ENCODE results near the gene APOO.
"Not testable (repeated sequence)": the region's sequence is repeated elsewhere in the genome, so short reads cannot be mapped to it uniquely, and the experiment has no call there.

Gene APOO

DNA sequence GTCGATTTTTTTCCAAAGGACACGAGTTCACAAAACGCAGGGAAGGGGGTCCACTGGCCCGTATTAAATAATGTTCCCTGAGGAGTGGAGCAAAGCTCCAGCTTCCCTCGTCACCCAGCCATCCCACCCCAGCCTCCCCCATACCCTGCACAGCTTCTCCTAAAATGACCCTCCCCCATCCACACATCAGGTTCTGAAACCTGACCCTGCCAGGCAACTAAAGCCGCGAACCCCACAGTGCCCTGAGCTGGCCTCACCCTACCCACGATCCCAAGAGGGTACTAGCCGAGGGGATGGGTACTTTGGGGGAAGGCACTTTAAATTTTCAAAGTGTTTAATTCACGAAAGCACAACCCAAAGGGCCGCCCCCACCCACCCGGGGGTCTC, 634 bp downstream of the APOO start:
- intact Hi-C loops (cut with DNase I): no loop called here
- no peak for DNase-seq

DNA sequence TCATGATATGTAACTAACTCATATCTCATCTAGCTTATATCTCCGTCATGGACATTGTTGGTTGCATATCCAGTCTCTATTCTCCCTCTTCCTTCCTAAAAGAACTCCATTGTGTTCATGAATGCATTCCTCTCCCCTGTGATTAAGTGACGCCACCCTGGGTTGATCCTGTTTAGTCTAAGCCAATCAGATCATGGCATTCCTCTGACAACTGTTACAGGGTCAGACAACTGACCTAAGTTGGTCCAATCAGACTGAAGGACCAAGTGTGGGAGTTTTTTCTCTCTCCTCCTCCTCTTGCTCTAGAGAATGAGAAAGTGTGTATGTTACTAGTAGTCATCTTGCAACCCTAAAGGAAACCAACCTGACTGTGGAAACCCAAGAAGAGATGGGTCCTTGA, 3.6 kb downstream of the APOO start:
- intact Hi-C loops (cut with DNase I): no loop called here
- no peak for DNase-seq

DNA sequence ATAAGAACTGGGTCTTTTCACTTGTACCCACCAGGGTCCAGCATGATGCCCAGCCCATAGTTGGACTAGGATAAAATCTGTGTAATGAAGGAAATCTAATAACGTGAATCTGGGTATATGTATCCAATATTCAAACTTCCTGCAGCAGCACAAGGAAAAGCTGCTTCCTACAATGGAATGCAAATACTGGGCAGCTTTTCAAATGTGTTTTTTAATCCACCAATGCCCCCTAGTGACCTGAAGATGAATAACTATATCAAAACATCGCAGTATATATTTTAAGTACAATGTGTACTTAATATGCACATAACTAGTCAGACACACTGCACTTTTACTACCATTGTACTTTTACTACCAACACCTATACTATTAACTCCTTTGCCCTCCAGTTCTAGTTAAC, 5.3 kb downstream of the APOO start:
- intact Hi-C loops (cut with DNase I): loop anchor here (1.0 to 2.0 kb wide), 2 partner anchors 120 to 208 kb away; no protein-coding TSS in a partner anchor
- DNase-seq: no peak

DNA sequence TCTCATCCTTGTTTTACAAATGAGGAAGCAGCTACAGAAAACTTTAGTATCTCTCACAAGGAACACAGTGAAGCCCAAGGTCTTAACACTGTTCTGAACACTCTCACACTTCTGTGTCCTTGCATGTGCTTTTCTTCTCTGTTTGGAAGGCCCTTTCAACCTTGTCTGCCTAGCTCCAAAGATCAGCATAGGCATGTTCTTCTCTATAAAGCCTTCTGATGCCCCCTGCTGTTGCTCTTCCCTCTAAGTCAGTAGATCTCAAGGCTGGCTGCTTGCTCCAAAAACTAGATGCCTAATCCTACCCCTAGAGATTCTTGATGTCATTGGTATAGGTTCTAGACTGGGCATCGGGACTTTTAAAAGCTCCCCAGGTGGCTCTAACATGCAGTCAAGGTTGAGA, 5.9 kb downstream of the APOO start:
- peak in 3 of 10 donors; percentile 3 to 55 (median 40) for DNase-seq
- intact Hi-C loops (cut with DNase I): loop anchor here (1.0 to 2.0 kb wide), 2 partner anchors 120 to 207 kb away; no protein-coding TSS in a partner anchor

DNA sequence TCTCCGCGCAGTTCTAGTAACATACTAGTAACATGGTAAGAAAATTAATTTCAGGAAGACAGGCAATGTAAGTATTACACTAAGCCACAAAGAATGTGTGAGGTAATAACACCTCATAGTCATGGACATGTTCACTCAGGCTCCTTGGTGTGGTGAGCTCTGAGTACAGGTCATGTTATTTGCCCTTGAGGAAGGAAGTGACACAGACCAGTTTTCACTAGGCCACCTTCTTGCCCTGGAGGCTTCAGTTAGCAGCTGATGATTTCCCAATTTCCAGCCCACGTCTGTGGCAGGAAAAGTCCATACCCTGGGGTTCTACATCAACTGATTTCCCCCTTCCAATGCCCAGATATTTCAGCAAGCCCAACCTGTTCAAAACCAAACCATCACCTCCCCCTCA, 6.7 kb downstream of the APOO start:
- no peak for DNase-seq
- intact Hi-C loops (cut with DNase I): no loop called here

DNA sequence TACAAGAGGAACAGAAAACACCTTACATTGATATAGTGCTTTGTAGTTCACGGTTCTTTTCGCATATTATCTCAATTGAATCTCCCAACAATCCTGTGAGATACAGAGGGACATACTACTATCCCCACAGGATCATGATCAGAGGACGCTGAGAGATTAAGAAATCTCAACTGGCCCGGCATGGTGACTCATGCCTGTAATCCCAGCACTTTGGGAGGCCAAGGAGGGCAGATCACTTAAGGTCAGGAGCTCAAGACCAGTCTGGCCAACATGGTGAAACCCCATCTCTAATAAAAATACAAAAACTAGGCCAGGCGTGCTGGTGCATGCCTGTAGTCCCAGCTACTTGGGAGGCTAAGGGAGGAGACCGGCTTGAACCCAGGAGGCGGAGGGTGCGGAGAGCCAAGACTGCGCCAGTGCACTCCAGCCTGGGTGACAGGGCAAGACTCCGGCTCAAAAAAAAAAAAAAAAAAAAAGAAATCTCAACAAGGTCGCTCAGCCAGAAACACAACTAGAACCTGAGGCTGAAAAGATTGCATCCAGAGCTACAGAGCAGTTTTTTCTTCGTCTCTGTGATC, 7.4 kb downstream of the APOO start:
- DNase-seq: no peak

DNA sequence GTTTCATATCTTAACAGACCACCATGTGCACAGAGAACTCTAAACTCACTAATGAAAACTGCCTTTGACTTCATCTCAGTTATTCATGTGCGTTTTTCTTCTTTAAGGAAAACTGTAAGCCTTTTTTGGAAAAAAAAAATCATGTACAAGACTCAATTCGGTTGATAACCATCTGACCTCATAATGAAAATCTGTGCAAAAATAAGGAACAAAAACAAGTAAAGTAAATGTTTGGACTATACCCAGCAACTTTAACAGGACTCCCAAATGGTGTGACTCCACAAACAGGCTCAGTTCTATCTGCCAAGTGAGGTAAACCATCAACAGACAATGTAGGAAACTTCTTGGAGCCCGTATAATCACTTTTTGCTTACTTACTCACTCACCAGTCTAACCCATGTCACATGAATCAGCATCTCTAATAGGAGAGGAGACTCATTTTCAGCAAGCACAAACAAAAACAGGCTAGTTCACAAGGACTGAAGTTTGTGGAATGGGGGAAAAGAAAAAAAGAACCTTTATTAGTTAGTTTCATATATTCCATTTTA, 9.3 kb downstream of the APOO start:
- no peak for DNase-seq
- intact Hi-C loops (cut with DNase I): no loop called here

More for the DNA sequence above, 7.4 kb downstream of the APOO start:
- intact Hi-C loops (cut with DNase I): no loop called here

DNA sequence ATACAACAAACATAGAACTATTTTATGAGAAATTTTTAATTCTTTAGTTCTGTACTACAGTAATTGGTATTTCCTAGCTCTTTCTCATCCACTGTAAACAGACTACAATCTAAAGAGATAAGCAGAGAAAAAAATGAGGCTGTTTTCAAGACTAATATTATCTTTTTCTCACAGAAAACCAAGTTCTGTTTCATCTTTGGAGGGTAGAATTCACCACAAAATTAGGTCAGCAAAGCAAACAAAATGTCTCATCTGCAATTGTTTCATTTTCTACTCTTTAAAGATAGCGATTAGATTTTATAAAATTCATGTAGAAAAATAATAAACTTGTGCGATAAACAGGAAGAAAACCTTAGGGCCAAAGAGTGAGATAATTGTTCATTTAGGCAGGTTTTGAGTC, 10.8 kb downstream of the APOO start:
- no peak for DNase-seq
- intact Hi-C loops (cut with DNase I): no loop called here

DNA sequence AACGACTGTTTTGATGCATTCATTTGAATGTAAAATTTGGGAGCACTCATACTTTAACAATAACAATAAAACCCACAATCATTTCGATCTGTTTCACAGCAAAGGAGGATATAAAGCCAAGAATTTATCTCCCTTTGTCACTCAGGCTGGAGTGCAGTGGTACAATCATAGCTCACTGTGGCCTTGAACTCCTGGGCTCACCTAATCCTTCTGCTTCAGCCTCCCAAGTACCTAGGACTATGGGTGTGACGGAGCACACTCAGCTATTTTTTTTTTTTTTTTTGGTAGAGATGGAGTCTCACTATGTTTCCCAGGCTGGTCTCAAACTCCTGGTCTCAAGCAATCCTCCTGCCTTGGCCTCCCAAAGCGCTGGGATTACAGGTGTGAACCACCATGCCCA, 11.2 kb downstream of the APOO start:
- DNase-seq; intact Hi-C loops (cut with DNase I): not testable (repeated sequence)

DNA sequence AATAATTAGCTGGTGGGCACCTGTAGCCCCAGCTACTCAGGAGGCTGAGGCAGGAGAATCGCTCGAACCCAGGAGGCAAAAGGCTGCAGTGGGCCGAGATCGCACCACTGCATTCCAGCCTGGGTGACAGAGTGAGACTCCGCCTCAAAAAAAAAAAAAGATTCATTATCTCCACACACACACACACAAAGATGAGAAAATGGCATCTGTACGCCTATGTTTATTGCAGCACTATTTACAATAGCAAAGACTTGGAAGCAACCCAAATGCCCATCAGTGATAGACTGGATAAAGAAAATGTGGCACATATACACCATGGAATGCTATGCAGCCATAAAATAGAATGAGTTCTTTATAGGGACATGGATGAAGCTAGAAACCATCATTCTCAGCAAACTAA, 12.7 kb downstream of the APOO start:
- DNase-seq; intact Hi-C loops (cut with DNase I): not testable (repeated sequence)

DNA sequence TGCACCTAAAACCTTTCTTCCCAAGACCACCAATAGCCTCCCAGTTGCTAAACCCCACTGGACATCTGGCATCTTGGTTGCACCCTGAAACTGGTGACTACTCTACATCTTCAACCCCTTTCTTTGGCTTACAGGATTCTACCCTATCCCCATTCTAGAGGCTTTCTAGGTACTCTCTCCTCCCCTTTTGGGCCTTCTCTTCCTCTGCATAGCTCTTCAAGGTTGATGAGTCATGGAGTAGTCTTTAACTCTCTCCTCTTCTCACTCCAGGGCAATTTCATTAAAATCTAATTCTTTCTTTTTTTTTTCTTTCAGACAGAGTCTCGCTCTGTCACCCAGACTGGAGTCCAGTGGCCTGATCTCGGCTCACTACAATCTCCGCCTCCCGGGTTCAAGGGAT, 16.8 kb downstream of the APOO start:
- intact Hi-C loops (cut with DNase I): no loop called here
- no peak for DNase-seq

DNA sequence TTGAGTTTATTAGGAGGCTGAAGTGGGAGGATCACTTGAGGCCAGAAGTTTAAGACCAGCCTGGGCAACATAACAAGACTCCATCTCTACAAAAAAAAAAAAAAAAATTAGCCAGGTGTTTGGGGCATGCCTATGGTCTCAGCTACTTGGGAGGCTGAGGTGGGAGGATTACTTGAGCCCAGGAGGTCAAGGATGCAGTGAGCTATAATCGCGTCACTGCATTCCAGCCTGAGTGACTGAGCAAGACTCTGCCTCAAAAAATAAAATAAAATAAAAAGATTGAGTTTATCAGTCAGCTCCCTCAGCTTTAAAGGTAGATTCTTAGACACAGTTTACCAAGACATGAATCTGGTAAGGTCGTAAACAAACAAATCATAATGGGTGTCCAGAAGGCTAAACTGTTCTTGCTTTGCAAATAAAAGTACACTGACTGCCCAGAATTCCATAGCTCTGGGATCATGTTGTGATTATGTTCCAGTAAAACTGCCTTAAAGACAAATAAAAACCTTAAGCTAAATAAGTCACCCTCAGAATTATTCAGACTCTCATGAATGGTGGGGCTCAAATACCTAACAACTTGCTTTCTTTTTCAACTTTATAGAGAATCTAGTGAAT, 18.7 kb downstream of the APOO start:
- intact Hi-C loops (cut with DNase I): no loop called here
- no peak for DNase-seq

DNA sequence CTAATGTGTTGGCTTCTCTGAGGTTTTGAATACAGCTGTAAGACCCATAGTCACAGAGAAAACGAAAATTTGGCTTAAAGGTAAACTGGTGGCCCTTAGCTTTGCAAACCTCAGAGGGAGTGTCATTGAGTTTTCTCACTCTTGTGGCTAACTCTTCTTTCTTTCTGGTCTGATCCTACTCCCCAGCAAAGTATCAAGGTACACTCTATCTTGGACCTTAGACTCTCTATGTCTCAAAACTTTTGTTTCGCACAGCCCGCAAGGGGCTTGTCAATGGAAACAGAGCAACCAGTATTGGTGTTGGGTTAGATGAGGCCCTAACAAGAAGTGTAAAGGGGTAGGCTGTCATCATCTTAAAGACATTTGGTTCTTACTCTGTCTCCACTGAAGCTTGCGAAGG, 19.8 kb downstream of the APOO start:
- intact Hi-C loops (cut with DNase I): no loop called here
- DNase-seq: no peak

DNA sequence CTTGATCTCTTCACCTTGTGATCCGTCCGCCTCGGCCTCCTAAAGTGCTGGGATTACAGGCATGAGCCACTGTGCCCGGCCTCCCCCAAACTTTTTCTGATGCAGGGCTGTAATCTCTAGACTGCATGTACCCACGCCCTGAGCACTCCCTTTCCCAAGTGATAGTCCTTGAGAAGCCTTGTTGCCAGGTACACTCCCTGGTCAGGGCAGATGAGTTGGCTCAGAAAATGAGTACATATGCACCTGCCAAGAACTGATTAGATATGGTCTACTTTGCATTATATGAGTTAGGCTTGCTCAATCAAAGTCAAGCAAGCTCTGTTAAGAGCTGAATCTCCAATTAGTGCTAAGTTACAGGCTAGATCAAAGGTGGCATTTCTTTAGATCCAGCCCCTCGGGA, 20.3 kb downstream of the APOO start:
- no peak for DNase-seq
- intact Hi-C loops (cut with DNase I): no loop called here

DNA sequence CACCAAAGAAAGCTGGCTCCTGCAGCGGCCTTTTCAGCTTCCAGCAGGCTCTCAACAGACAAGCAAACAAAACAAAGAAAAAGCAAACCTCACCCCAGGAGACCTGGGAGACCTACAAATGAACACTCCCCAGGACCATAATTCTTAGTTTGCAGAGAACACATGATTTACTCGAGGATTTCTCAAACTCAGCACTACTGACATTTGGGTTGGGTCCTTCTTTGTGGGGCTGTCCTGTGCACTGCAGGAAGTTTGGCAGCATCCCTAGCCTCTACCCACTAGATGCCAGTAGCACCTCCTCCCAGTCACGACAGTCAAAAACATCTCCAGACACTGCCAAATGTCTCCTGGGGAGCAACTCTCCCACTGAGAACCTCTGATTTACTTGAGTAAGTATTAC, 21.9 kb downstream of the APOO start:
- intact Hi-C loops (cut with DNase I): no loop called here
- DNase-seq: no peak

DNA sequence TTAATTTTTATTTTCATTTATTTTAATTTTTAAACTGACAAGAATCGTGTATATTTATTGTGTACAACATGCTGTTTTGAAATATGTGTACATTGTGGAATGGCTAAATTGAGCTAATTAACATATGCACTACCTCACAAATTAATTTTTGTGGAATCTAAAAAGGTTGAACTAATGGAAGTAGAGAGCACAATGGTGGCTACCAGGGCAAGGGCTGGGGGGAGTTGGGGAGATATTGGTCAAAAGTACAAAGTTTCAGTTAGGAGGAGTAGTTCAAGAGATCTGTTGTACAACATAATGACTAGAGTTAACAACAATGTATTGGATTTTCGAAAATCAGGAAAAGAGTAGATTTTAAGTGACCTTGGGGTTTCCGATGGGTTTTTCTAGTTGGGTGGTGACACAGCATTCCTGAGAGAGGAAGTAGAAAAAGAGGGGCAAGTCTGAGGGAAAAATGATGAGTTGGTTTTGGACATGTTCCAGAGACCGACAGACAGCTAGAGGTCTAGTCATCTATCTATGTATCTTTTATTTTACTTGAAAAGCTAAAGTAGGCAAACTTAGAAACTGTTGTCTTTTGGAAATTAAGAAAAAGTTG, 23.2 kb downstream of the APOO start:
- no peak for DNase-seq
- intact Hi-C loops (cut with DNase I): no loop called here

DNA sequence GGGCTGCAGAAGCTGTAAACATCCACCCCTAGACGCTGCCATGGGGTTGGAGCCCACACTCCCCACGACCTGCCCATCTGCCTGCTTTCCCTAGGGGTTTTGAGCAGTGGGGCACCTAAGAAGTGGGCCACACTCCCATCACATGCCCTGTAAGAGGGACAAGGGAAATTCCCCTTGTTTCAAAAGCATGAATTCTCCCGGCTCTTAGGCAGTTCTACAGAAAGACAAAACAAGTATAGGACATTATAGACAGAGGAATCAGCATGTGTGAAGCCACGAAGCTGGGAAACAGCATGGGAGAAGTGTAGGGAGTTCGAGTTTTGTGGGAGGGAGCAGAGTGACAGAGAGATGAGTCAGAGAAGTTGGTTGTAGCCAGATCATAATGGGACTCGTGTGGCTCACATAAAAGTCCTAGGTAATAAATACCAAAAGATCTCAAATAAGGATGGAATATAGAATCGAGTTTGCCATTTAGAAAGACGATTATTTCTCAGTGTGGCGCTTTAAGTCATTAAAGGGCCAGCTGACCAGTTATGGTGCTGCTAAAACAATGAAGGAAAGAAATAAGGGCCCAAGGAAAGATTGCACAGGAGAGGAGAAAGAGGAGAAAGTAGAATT, 23.9 kb downstream of the APOO start:
- intact Hi-C loops (cut with DNase I): no loop called here
- DNase-seq: no peak

DNA sequence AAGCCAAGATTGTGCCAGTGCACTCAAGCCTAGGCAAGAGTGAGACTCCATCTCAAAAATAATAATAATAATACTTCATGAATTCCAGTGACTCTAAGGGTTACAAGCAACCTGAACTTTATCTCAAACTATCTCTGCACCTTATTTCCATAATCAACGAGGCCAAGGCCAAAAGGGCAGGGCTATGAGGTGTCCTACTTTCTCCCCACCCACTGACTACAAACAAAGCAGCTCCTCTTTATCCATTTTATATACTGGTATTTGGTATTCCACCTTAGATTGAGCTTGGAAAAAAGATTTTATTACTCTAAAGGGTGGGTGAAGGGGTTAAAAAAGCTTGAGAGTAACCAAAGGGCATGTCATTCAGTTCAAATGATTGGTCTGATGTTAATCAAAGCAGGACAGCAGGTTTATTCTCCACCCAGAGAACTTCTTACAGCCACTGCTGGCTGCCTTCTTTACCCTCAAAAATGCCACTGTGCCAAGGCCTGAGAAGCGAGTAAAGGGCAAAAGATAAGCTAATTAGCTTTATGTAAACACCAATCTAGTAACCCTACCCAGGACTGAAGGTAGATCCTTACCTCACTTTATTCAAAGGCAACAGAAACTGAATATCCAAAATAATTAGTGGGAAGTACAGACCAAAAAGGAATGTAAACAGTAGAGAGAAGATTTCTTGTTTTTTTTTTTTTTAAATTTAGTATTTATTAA, 28.2 kb downstream of the APOO start:
- no peak for DNase-seq
- intact Hi-C loops (cut with DNase I): no loop called here

DNA sequence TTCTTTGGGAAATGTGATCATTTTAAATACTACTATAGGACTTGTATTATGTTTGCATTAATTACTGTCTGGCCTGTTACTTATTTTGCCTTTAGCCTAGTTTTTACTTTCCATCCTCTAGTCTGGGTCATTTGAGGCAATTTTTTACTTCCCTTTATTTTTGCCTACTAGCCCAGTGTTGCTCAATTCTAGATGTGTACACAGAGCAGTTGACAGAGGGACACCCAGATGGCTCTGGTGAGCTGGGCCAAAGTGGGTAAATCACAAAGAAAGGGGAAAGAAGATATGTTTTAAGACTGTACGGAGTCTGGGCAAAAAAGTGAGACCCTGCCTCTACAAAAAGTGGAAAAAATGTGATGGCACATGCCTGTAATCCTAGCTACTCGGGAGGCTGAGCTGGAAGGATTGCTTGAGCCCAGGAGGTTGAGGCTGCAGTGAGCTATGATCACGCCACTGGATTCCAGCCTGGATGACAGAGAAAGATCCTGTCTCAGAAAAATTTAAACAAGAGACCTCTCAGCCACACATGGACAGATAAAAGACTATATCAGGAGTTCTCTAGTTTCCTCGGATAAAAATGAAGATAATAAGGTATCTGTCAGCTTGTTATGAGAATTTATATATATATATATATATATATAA, 35.7 kb downstream of the APOO start:
- DNase-seq: no peak
- intact Hi-C loops (cut with DNase I): no loop called here

DNA sequence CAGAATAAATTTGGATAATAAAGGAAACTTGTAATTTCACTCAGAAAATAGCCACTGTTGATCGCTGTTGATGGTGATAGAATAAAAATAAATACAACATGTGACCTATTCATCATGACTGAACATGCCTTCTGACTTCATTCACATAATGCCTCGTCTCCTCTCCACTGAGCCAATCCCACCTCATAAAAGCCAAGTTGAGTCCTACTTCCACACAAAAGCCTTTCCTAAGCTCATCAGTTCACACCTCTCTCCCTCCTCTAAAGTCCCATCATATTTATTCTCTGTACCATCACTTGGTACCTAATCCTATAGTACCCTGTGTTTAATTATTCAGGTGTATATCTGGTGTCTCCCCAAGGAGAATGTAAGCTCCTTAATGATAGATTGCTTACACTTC, 37.7 kb downstream of the APOO start:
- no peak for DNase-seq
- intact Hi-C loops (cut with DNase I): no loop called here
